Measurements from ENCODE around the gene ANKRD27.
"Not testable (repeated sequence)": the region's sequence is repeated elsewhere in the genome, so short reads cannot be mapped to it uniquely, and the experiment has no call there.

ANKRD27 gene

GRCh38 chr19:32688311-32688710 is 13.3 kb upstream of the ANKRD27 start:
- DNase-seq = no peak

- DNase-seq = no peak
Observed at GRCh38 chr19:32687681-32688080, 12.7 kb upstream of the ANKRD27 start.

GRCh38 chr19:32686847-32687475 is 12.0 kb upstream of the ANKRD27 start:
- no peak for DNase-seq

GRCh38 chr19:32682317-32682716 is 7.3 kb upstream of the ANKRD27 start:
- DNase-seq = no peak

GRCh38 chr19:32680986-32681385 is 6.0 kb upstream of the ANKRD27 start:
- DNase-seq = no peak

- no peak for DNase-seq
Observed at GRCh38 chr19:32677657-32678056, 2.7 kb upstream of the ANKRD27 start.

GRCh38 chr19:32676895-32677359 is 1.9 kb upstream of the ANKRD27 start:
- no peak for DNase-seq

- DNase-seq = peak; percentile 73
Observed at GRCh38 chr19:32676186-32676894, 1.4 kb upstream of the ANKRD27 start.

GRCh38 chr19:32675720-32676185 is 773 bp upstream of the ANKRD27 start, which contains the start of gene RGS9BP:
Gene RGS9BP, plus strand, starts transcription at chr19:32675848. Its CDS starts 416 bp downstream, at chr19:32676264.
- DNase-seq = peak; percentile 79

GRCh38 chr19:32674153-32674930 is 638 bp downstream of the ANKRD27 start:
- no peak for DNase-seq

GRCh38 chr19:32673573-32673972 is 1.4 kb downstream of the ANKRD27 start:
- no peak for DNase-seq

GRCh38 chr19:32672841-32673240 is 2.1 kb downstream of the ANKRD27 start:
- DNase-seq = no peak

GRCh38 chr19:32671883-32672593 is 2.9 kb downstream of the ANKRD27 start:
- no peak for DNase-seq

- DNase-seq = no peak
Observed at GRCh38 chr19:32669310-32669709, 5.7 kb downstream of the ANKRD27 start.

- DNase-seq = no peak
Observed at GRCh38 chr19:32666084-32666483, 8.9 kb downstream of the ANKRD27 start.

GRCh38 chr19:32662186-32662585 is 12.8 kb downstream of the ANKRD27 start:
- DNase-seq = no peak

GRCh38 chr19:32661318-32661717 is 13.7 kb downstream of the ANKRD27 start:
- DNase-seq = no peak

GRCh38 chr19:32658527-32658926 is 16.5 kb downstream of the ANKRD27 start:
- DNase-seq = no peak

GRCh38 chr19:32658075-32658474 is 16.9 kb downstream of the ANKRD27 start:
- no peak for DNase-seq

GRCh38 chr19:32656379-32656778 is 18.6 kb downstream of the ANKRD27 start:
- DNase-seq = not testable (repeated sequence)

- DNase-seq = no peak
Observed at GRCh38 chr19:32653599-32653915, 21.4 kb downstream of the ANKRD27 start.

- DNase-seq = no peak
Observed at GRCh38 chr19:32652894-32653598, 21.9 kb downstream of the ANKRD27 start.
